GM18498 (cell line): Measurements from ENCODE around the gene ITGA8.
"Not testable (repeated sequence)": the region's sequence is repeated elsewhere in the genome, so short reads cannot be mapped to it uniquely, and the experiment has no call there.

Experiments used
- ATAC-seq: cut with Tn5 transposase; IDR thresholded peaks from one replicate; pipeline ENCODE4 v1.9.1; 2021; ENCODE audit warnings: mild to moderate bottlenecking, moderate library complexity; ENCODE audit not compliant: unreplicated experiment

The ITGA8 gene

DNA sequence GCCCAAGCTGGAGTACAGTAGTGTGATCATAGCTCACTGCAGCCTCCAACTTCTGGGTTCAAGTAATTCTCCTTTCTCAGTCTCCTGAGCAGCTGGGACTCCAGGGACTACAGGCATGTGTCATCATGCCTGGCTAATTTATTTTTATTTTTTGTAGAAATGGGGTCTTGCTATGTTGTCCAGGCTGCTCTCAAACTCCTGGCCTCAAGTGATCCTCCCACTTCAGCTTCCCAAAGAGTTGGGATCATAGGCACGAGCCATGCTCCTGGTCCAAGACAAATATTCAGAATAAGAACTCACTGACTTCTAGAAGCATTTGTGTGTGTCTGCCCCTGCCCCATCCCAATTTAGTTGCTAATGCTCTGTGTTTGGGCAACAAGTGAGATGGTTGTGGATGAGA is 151.8 kb downstream of the ITGA8 start:
- ATAC-seq, result no peak

GRCh38 chr10:15563246-15563645 is 156.5 kb downstream of the ITGA8 start:
- no peak for ATAC-seq

DNA sequence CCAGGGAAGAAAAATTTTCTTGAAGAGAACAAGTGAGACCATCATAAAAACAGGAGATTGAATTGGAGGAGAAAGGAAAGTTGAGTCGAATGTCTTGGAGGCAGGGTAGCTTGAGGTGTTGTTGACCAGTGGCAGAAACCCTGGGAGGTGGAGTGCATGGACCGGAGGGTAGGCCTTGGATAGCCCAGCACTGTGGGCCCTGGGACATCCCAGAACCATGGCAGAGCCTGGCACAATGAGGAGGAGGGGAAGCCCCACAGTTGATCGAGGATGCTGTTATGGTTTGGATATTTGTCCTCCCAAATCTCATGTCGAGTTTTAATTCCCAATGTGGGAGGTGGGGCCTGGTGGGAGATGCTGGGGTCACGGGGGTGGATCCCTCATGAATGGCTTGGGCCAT is 157.1 kb downstream of the ITGA8 start:
- ATAC-seq, result no peak

- ATAC-seq, result no peak
Measured at GRCh38 chr10:15562116-15562515, 157.6 kb downstream of the ITGA8 start.

GRCh38 chr10:15558136-15558535 is 161.6 kb downstream of the ITGA8 start:
- ATAC-seq, result no peak

GRCh38 chr10:15557168-15557567 is 162.6 kb downstream of the ITGA8 start:
- ATAC-seq, result not testable (repeated sequence)

DNA sequence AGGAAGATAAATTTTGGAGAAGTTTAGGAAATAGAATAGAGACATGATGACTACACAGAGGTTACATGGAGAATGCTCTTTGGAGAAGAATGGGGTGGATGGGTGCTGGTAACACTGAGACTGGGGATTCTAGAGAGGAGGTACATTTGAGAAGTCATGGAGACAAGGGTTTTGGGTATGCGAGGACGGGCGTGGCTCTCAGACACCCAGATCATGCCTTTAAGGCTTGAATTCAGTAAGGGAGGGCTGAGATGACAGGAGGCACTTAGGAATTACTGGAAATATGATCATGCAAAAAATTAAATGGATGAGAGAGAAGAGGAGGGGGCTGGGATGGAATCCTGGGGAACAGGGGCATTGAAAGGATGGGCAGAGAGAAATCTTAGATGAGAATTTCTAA is 168.8 kb downstream of the ITGA8 start:
- ATAC-seq, result no peak

GRCh38 chr10:15548331-15548730 is 171.4 kb downstream of the ITGA8 start:
- no peak for ATAC-seq

DNA sequence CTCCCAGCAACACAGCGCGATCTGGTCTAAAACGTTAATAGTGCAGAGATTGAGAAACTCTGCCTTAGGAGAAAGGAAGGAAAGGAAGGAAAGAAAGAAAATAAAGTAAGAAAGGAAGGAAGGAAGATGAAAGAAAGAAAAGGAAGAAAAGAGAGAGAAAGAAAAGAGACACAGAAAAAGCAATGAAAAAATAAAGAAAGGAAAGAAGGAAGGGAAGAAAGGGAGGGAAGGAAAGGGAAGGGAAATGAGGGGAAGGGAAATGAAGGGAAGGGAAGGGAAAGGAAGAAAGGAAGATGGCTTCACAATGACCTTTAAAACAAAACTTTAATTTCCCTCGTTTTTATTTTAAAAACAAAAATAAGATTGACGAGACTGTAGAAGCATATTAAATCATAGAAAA is 173.1 kb downstream of the ITGA8 start:
- no peak for ATAC-seq

- no peak for ATAC-seq
Measured at GRCh38 chr10:15545884-15546283, 173.8 kb downstream of the ITGA8 start.

DNA sequence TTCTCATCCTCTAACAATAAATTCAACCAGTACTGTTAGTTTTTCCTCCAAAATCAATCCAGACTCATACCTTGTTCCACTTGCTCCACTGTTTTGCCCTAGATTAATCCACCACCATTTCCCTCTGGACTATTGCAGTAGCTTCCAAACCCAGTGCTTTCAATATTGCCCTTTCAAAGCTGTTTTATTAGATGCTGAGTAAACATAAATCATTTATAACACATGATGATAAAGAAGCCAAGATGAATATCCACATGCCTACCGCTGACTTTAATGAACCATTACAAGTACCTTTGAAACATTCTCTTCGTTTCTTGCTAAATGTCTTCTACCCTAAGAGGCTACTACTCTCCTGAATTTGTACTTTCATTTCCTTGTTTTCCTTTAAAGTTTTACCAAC is 174.5 kb downstream of the ITGA8 start:
- no peak for ATAC-seq

DNA sequence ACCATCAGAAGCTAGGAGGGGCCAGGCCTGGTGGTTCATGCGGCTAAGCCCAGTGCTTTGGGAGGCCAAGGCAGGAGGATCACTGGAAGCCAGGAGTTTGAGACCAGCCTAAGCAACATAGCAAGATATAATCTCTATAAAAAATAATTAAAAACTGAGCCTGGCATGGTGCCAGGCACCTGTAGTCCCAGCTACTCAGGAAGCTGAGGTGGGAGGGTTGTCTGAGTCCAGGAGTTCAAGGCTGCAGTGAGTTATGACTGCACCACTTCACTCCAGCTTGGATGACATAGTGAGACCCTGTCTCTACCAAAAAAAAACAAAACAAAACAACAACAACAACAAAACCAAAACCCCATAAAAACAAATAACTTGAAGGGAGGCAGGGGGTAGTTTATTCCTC is 175.7 kb downstream of the ITGA8 start:
- no peak for ATAC-seq

- ATAC-seq, result no peak
Measured at GRCh38 chr10:15542817-15543216, 176.9 kb downstream of the ITGA8 start.

DNA sequence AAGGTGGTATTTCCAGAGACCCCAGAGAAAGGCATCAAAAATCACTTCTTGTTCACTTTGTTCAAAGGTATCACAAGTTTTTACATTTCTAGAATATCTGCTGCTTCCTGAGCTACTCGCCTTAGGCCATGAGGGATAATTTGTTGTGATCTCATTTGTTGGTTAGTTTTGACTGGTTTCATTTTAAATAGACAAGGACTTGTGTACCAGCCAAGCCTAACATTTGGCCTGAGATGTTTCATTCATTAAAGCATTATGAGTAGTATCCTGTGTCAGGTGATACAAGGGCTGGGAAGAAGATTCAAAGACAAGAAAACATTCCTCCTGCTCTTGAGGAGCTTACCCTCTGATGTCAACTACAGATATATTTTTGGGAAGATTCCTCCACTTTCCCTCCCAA is 178.3 kb downstream of the ITGA8 start:
- ATAC-seq, result no peak

DNA sequence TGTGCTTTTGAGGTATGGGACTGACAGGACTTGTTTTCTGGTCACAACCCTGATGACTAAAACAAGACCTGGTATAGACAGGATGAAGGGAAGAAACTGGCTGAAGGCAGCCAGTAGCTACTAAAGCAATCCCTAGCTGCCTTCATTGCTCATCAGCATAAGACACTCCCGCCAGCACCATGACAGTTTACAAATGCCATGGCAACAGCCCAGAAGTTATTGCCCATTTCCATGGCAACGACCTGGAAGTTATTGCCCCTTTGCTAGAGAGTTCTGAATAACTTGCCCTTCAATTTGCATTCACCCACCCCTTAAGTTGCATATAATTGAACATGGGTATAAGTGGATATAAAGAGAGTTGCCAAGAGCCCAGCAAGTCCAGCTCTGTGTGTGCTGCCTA is 179.0 kb downstream of the ITGA8 start:
- no peak for ATAC-seq

DNA sequence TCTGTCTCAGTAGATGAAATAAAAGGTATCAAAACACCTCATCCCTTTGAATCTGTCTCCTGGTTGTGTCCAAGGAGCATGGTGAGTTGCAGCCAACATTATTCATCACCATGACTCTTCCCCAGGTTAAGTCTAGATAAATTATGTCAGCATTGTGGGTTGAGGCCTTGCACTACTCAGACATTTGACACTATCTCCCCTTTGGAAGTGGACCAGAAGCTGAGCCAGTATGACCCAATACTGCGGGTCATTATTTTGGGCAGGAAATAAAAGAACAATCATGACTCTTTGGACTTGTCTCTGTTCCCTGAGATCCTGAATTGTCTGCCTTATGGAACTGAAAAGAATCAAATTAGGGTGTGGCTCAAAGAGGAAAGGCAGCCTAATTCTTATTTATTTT is 180.5 kb downstream of the ITGA8 start:
- no peak for ATAC-seq

DNA sequence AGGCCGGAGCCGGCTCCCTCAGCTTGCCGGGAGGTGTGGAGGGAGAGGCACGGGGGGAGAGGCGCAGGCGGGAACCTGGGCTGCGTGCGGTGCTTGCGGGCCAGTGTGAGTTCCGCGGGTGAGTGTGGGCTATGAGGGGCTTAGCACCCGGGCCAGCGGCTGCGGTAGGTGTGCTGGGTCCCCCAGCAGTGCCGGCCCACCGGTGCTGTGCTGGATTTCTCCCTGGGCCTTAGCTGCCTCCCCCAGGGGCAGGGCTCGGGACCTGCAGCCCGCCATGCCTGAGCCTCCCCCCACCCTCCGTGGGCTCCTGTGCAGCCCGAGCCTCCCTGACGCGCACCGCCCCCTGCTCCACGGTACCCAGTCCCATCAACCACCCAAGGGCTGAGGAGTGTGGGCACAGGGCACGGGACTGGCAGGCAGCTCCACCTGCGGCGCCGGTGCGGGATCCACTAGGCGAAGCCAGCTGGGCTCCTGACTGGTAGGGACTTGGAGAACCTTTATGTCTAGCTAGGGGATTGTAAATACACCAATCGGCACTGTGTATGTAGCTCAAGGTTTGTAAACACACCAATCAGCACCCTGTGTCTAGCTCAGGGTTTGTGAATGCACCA is 184.7 kb downstream of the ITGA8 start:
- not testable (repeated sequence) for ATAC-seq

DNA sequence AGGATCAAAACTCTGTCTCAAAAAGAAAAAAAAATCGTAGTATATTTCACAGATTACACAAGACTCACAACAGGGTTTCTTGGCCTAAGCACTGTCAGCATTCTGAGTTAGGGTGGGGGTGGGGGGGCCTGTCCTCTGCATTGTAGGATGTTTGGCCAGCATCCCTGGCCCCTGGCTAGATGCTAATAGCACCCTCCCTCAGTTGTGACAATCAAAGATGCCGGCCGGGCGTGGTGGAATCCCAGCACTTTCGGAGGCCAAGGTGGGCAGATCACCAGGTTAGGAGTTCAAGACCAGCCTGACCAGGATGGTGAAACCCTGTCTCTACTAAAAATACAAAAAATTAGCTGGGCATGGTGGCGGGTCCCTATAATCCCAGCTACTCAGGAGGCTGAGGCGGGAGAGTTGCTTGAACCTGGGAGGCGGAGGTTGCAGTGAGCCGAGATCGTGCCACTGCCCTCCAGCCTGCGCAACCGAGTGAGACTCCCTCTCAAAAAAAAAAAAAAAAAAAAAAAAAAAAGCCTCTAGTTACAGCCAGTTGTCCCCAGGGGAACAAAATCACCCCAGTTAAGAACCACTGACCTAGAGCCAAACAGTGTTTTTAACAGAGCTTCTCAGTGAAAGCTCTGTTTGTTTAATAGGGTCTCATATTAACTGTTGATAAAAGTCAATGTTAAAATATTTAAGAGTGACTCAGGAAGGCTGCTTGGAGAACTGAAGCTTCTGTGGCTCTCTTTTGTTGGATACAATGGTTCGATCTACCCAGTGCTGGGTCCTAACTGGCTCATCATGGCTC is 187.6 kb downstream of the ITGA8 start:
- ATAC-seq, result no peak

DNA sequence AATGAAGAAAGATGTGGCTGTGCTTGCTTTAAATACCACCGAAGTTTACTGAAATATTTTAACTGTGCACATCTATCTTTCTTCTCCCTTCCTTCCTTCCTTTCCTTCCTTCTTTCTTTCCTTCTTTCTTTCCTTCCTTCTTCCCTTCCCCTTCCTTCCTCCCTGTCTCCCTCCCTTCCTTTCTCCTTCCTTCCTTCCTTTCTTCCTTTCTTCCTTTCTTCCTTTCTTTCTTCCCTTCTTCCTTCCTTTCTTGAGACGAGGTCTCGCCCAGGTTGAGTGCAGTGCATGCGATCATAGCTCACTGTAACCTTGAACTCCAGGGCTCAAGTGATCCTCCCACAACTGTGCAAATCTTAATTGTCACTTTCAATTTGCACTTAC is 190.9 kb downstream of the ITGA8 start:
- ATAC-seq, result no peak

- ATAC-seq, result no peak
Measured at GRCh38 chr10:15526754-15527153, 193.0 kb downstream of the ITGA8 start.

- ATAC-seq, result no peak
Measured at GRCh38 chr10:15521328-15521903, 198.3 kb downstream of the ITGA8 start.

DNA sequence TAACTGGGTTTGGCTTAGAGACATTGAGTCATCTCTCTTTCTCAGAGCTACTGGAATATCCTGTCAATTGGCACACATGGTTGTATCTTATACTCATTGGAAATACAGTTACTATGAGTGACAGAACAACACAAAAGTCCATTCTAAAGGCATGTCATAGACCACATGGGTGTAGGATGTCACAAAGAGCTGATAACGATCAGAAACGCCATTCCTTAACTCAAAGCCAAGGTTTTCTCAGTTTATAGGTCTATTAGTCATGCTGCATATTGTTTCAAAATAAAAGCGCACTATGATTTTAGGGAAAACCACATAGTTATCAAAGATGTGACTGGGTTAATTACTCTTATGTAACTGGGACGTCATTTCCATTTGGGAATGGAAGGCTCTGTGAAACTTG is 201.5 kb downstream of the ITGA8 start:
- ATAC-seq, result no peak
